Measurements from ENCODE around the gene RENBP. TPM values are rescaled to one million over a fixed set of nuclear protein-coding genes. Genes with fewer than 3 reads are reported as not detected.

Gene RENBP
- total and polyA plus RNA-seq, 9 of the 15 experiments (the other 6 are each of a cell fraction or from before 2014, with no cell fraction given): 0.07 to 14.8 (median 10.6) TPM; not detected in 1

DNA sequence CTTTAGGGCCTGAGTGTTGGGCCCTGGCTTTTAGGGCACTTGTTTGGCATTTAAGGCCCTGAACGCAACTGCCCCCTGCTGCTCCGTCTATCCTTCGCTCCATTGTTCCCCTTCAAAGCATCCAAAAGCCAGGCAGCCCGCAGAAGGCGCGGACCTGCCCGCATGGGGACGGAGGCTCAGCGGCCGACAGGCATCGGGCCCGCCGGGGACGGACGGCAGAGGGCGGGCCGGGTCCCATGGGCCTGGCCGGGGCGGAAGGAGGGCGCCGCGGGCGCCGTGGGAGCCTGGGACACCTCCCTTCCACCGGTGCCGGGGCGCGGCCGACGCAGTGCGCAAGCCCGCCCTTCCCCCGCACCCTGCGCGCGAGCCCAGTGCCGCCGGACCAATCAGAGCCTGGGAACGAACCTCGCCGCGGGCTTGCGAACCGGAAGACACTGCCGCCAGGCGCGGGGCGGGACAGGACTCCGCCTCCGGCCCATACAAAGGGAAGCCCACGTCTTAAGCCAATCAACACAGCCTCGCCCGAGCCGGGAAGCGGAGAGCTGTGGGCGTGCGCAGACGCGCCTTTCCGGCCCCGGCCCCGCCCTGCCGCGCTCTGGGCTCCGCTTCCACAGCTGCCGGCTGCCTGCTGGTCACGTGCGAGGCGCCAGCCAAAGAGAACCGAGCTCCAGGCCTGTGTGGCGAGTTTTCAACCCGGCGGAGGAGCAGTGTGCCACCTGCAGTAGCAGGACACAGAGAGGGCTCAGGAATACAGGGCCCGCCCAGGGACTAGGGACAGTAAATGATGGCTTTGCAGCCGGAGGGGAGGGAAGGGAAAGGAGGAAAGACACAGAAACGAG, 16.3 kb downstream of the RENBP start (continued):
- TF ChIP-seq, protein P1, sequence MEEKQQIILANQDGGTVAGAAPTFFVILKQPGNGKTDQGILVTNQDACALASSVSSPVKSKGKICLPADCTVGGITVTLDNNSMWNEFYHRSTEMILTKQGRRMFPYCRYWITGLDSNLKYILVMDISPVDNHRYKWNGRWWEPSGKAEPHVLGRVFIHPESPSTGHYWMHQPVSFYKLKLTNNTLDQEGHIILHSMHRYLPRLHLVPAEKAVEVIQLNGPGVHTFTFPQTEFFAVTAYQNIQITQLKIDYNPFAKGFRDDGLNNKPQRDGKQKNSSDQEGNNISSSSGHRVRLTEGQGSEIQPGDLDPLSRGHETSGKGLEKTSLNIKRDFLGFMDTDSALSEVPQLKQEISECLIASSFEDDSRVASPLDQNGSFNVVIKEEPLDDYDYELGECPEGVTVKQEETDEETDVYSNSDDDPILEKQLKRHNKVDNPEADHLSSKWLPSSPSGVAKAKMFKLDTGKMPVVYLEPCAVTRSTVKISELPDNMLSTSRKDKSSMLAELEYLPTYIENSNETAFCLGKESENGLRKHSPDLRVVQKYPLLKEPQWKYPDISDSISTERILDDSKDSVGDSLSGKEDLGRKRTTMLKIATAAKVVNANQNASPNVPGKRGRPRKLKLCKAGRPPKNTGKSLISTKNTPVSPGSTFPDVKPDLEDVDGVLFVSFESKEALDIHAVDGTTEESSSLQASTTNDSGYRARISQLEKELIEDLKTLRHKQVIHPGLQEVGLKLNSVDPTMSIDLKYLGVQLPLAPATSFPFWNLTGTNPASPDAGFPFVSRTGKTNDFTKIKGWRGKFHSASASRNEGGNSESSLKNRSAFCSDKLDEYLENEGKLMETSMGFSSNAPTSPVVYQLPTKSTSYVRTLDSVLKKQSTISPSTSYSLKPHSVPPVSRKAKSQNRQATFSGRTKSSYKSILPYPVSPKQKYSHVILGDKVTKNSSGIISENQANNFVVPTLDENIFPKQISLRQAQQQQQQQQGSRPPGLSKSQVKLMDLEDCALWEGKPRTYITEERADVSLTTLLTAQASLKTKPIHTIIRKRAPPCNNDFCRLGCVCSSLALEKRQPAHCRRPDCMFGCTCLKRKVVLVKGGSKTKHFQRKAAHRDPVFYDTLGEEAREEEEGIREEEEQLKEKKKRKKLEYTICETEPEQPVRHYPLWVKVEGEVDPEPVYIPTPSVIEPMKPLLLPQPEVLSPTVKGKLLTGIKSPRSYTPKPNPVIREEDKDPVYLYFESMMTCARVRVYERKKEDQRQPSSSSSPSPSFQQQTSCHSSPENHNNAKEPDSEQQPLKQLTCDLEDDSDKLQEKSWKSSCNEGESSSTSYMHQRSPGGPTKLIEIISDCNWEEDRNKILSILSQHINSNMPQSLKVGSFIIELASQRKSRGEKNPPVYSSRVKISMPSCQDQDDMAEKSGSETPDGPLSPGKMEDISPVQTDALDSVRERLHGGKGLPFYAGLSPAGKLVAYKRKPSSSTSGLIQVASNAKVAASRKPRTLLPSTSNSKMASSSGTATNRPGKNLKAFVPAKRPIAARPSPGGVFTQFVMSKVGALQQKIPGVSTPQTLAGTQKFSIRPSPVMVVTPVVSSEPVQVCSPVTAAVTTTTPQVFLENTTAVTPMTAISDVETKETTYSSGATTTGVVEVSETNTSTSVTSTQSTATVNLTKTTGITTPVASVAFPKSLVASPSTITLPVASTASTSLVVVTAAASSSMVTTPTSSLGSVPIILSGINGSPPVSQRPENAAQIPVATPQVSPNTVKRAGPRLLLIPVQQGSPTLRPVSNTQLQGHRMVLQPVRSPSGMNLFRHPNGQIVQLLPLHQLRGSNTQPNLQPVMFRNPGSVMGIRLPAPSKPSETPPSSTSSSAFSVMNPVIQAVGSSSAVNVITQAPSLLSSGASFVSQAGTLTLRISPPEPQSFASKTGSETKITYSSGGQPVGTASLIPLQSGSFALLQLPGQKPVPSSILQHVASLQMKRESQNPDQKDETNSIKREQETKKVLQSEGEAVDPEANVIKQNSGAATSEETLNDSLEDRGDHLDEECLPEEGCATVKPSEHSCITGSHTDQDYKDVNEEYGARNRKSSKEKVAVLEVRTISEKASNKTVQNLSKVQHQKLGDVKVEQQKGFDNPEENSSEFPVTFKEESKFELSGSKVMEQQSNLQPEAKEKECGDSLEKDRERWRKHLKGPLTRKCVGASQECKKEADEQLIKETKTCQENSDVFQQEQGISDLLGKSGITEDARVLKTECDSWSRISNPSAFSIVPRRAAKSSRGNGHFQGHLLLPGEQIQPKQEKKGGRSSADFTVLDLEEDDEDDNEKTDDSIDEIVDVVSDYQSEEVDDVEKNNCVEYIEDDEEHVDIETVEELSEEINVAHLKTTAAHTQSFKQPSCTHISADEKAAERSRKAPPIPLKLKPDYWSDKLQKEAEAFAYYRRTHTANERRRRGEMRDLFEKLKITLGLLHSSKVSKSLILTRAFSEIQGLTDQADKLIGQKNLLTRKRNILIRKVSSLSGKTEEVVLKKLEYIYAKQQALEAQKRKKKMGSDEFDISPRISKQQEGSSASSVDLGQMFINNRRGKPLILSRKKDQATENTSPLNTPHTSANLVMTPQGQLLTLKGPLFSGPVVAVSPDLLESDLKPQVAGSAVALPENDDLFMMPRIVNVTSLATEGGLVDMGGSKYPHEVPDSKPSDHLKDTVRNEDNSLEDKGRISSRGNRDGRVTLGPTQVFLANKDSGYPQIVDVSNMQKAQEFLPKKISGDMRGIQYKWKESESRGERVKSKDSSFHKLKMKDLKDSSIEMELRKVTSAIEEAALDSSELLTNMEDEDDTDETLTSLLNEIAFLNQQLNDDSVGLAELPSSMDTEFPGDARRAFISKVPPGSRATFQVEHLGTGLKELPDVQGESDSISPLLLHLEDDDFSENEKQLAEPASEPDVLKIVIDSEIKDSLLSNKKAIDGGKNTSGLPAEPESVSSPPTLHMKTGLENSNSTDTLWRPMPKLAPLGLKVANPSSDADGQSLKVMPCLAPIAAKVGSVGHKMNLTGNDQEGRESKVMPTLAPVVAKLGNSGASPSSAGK (IDR thresholded peaks at IDR 0.05): no peak; the same call in 1 of the 2 replicates
- TF ChIP-seq NR2C2 (CRISPR knock-in tag; IDR thresholded peaks at IDR 0.05): no peak
- no peak; the same call in 1 of the 2 replicates for TF ChIP-seq NR2C2 (tag; IDR thresholded peaks at IDR 0.05)
- TF ChIP-seq GABPB1 (CRISPR knock-in tag; IDR thresholded peaks at IDR 0.05): peak; percentile 87; the same call in 1 of the 2 replicates
- peak; percentile 93 for TF ChIP-seq RAD51 (IDR thresholded peaks at IDR 0.05; ENCODE audit: borderline replicate concordance, low read depth)
- TF ChIP-seq HNRNPUL1 (IDR thresholded peaks at IDR 0.05; ENCODE audit: low read length): no peak
- TF ChIP-seq, protein P2, sequence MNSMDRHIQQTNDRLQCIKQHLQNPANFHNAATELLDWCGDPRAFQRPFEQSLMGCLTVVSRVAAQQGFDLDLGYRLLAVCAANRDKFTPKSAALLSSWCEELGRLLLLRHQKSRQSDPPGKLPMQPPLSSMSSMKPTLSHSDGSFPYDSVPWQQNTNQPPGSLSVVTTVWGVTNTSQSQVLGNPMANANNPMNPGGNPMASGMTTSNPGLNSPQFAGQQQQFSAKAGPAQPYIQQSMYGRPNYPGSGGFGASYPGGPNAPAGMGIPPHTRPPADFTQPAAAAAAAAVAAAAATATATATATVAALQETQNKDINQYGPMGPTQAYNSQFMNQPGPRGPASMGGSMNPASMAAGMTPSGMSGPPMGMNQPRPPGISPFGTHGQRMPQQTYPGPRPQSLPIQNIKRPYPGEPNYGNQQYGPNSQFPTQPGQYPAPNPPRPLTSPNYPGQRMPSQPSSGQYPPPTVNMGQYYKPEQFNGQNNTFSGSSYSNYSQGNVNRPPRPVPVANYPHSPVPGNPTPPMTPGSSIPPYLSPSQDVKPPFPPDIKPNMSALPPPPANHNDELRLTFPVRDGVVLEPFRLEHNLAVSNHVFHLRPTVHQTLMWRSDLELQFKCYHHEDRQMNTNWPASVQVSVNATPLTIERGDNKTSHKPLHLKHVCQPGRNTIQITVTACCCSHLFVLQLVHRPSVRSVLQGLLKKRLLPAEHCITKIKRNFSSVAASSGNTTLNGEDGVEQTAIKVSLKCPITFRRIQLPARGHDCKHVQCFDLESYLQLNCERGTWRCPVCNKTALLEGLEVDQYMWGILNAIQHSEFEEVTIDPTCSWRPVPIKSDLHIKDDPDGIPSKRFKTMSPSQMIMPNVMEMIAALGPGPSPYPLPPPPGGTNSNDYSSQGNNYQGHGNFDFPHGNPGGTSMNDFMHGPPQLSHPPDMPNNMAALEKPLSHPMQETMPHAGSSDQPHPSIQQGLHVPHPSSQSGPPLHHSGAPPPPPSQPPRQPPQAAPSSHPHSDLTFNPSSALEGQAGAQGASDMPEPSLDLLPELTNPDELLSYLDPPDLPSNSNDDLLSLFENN (IDR thresholded peaks at IDR 0.05; ENCODE audit: low read depth in 2 of 2, low read length in 2 of 2): no peak
- no peak for TF ChIP-seq GATAD2A (IDR thresholded peaks at IDR 0.05)
- TF ChIP-seq, protein P3, sequence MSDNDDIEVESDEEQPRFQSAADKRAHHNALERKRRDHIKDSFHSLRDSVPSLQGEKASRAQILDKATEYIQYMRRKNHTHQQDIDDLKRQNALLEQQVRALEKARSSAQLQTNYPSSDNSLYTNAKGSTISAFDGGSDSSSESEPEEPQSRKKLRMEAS (CRISPR knock-in tag; IDR thresholded peaks at IDR 0.05): peak; percentile 80
- TF ChIP-seq ZNF668 (CRISPR knock-in tag; IDR thresholded peaks at IDR 0.05): no peak
- no peak for TF ChIP-seq BRD9 (IDR thresholded peaks at IDR 0.05; ENCODE audit: low read depth, partially characterized antibody)
- TF ChIP-seq CBX2 (IDR thresholded peaks at IDR 0.05; ENCODE audit: insufficient read depth, low read length, poor library complexity, severe bottlenecking): no peak
